B cell (primary cell): ENCODE data around the gene LDHAL6A.

ENCODE experiments used
- EZH2 ChIP-seq: IDR thresholded peaks from 2 replicates; pipeline ENCODE4 v1.6.1; 2012; ENCODE audit warnings: borderline replicate concordance, low read depth, mild to moderate bottlenecking, moderate library complexity, low read length; ENCODE audit not compliant: insufficient read depth, poor library complexity, severe bottlenecking
- TF ChIP-seq, protein P1 (sequence below): fragments of 200-600 bp; IDR thresholded peaks from one replicate; pipeline ENCODE4 v1.8.0; 2022; ENCODE audit warnings: antibody characterized with exemption, mild to moderate bottlenecking

DNA sequence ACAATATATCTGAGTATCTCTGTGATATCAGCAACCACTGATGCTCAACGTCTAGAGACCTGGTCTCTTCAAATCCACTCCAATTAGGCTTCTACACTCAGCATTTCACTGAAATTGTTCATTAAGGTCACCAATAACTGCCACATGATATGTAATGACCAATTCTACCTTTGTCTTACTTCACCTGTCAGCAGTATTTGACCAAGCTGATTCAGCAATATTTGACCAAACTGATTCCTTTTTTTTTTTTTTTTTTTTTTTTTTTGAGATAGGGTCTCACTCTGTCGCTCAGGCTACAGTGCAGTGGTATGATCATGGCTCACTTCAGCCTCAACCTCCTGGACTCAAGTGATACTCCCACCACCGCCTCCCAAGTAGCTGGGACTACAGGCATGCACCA, 65.5 kb downstream of the LDHAL6A start:
- TF ChIP-seq, protein P1, sequence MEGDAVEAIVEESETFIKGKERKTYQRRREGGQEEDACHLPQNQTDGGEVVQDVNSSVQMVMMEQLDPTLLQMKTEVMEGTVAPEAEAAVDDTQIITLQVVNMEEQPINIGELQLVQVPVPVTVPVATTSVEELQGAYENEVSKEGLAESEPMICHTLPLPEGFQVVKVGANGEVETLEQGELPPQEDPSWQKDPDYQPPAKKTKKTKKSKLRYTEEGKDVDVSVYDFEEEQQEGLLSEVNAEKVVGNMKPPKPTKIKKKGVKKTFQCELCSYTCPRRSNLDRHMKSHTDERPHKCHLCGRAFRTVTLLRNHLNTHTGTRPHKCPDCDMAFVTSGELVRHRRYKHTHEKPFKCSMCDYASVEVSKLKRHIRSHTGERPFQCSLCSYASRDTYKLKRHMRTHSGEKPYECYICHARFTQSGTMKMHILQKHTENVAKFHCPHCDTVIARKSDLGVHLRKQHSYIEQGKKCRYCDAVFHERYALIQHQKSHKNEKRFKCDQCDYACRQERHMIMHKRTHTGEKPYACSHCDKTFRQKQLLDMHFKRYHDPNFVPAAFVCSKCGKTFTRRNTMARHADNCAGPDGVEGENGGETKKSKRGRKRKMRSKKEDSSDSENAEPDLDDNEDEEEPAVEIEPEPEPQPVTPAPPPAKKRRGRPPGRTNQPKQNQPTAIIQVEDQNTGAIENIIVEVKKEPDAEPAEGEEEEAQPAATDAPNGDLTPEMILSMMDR, result no peak
- TF ChIP-seq EZH2, result no peak
